OCI-LY1 (cell line): ENCODE data around the gene SERPINA9.
"Not testable (repeated sequence)": the region's sequence is repeated elsewhere in the genome, so short reads cannot be mapped to it uniquely, and the experiment has no call there.

ENCODE experiments used
- H2AFZ ChIP-seq: fragments of 200-600 bp; sonication (generic), shearing (Covaris generic); 2 replicates; pipeline ENCODE4 v1.6.0; 2014; ENCODE audit warnings: antibody characterized with exemption, mild to moderate bottlenecking, low read length
- H3F3A ChIP-seq: fragments of 200-600 bp; sonication (generic), shearing (Covaris generic); 2 replicates; pipeline ENCODE4 v1.6.0; 2014; ENCODE audit warnings: mild to moderate bottlenecking, antibody characterized with exemption, low read length, moderate library complexity; ENCODE audit not compliant: insufficient read depth
- H3K27ac ChIP-seq: fragments of 200-600 bp; sonication (generic); 2 replicates; pipeline ENCODE4 v1.5.1; 2014; ENCODE audit warnings: low read length, mixed run types, mild to moderate bottlenecking, low read depth; ENCODE audit not compliant: poor library complexity, severe bottlenecking
- H3K27me3 ChIP-seq: fragments of 200-600 bp; sonication (generic); 2 replicates; pipeline ENCODE4 v1.6.0; 2014; ENCODE audit warnings: antibody characterized with exemption, mild to moderate bottlenecking, low read length, moderate library complexity; ENCODE audit not compliant: insufficient read depth
- H3K36me3 ChIP-seq: fragments of 200-600 bp; sonication (generic); 2 replicates; pipeline ENCODE4 v1.6.1; 2014; ENCODE audit warnings: mild to moderate bottlenecking, antibody characterized with exemption, low read length, moderate library complexity, mixed read lengths; ENCODE audit not compliant: insufficient read depth
- H3K4me1 ChIP-seq: fragments of 200-600 bp; sonication (generic); 2 replicates; pipeline ENCODE4 v1.5.1; 2014; ENCODE audit warnings: mild to moderate bottlenecking, low read length, moderate library complexity; ENCODE audit not compliant: insufficient read depth, severe bottlenecking
- H3K4me2 ChIP-seq: fragments of 200-600 bp; sonication (generic), shearing (Covaris generic); 2 replicates; pipeline ENCODE4 v1.6.1; 2014; ENCODE audit warnings: low read length
- H3K4me3 ChIP-seq: fragments of 200-600 bp; sonication (generic); 2 replicates; pipeline ENCODE4 v1.5.1; 2014; ENCODE audit warnings: low read length, low read depth, mild to moderate bottlenecking, mixed read lengths; ENCODE audit not compliant: poor library complexity, severe bottlenecking
- H3K79me2 ChIP-seq: fragments of 200-600 bp; shearing (Covaris generic); 2 replicates; pipeline ENCODE4 v1.6.1; 2016; ENCODE audit warnings: mixed run types, low read length, mixed read lengths; ENCODE audit not compliant: insufficient read depth
- H3K9ac ChIP-seq: fragments of 200-600 bp; sonication (generic), shearing (Covaris generic); 2 replicates; pipeline ENCODE4 v1.6.1; 2014; ENCODE audit warnings: mild to moderate bottlenecking, low read length, mixed read lengths
- H3K9me2 ChIP-seq: fragments of 200-600 bp; sonication (generic), shearing (Covaris generic); 2 replicates; pipeline ENCODE4 v1.6.1; 2014; ENCODE audit warnings: low read depth, mild to moderate bottlenecking, low read length, mixed read lengths
- H3K9me3 ChIP-seq: fragments of 200-600 bp; shearing (Covaris generic); 2 replicates; pipeline ENCODE4 v1.6.1; 2014; ENCODE audit warnings: low read length, mixed read lengths
- H4K20me1 ChIP-seq: fragments of 200-600 bp; sonication (generic), shearing (Covaris generic); 2 replicates; pipeline ENCODE4 v1.6.0; 2016; ENCODE audit warnings: mild to moderate bottlenecking, low read length; ENCODE audit not compliant: insufficient read depth
- EZH2 ChIP-seq: fragments of 200-600 bp; sonication (generic), shearing (Covaris generic); IDR thresholded peaks from 2 replicates; pipeline ENCODE4 v1.8.0; 2017; ENCODE audit warnings: borderline replicate concordance, mixed run types, mild to moderate bottlenecking, antibody characterized with exemption, low read length, moderate library complexity, mixed read lengths
- TF ChIP-seq, protein P1 (sequence below): fragments of 200-600 bp; sonication (generic), shearing (Covaris generic); IDR thresholded peaks from 2 replicates; pipeline ENCODE4 v1.5.1; 2017; ENCODE audit warnings: mild to moderate bottlenecking, antibody characterized with exemption, low read length, moderate library complexity, mixed read lengths

Gene SERPINA9

DNA sequence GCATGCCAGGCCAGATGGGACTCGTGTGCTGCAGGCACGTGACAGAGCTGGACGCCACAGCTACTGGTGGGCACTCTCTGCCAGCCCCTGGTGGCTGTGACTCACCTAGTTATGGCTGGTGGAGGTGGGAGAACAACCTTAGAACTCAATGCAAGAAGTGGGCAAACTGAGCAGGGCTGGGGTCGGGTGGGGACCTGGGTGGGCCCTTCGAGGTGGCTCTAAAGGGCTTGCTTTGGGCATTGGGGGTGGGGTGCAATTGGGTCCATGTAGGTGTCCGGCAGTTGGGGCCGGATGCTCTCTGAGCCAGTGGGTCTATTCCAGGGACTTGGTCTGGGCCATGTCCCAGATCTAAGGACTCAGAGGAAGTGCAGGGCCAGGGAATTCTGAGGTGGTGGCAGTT is 38.4 kb upstream of the SERPINA9 start:
- TF ChIP-seq, protein P1, sequence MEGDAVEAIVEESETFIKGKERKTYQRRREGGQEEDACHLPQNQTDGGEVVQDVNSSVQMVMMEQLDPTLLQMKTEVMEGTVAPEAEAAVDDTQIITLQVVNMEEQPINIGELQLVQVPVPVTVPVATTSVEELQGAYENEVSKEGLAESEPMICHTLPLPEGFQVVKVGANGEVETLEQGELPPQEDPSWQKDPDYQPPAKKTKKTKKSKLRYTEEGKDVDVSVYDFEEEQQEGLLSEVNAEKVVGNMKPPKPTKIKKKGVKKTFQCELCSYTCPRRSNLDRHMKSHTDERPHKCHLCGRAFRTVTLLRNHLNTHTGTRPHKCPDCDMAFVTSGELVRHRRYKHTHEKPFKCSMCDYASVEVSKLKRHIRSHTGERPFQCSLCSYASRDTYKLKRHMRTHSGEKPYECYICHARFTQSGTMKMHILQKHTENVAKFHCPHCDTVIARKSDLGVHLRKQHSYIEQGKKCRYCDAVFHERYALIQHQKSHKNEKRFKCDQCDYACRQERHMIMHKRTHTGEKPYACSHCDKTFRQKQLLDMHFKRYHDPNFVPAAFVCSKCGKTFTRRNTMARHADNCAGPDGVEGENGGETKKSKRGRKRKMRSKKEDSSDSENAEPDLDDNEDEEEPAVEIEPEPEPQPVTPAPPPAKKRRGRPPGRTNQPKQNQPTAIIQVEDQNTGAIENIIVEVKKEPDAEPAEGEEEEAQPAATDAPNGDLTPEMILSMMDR, result no peak
- no peak for TF ChIP-seq EZH2
- no peak overlapping the region for H3K4me3 ChIP-seq
- no peak overlapping the region for H3K9ac ChIP-seq
- H3K79me2 ChIP-seq, result no peaks in the 10 kb centered on the region
- no peaks in the 10 kb centered on the region for H3K9me2 ChIP-seq
- H2AFZ ChIP-seq, result no peak overlapping the region
- no peaks in the 10 kb centered on the region for H4K20me1 ChIP-seq
- H3K4me1 ChIP-seq, result no peaks in the 10 kb centered on the region
- H3K36me3 ChIP-seq, result no peaks in the 10 kb centered on the region
- H3K4me2 ChIP-seq, result no peak overlapping the region
- no peaks in the 10 kb centered on the region for H3F3A ChIP-seq
- no peak overlapping the region for H3K27ac ChIP-seq
- peaks cover 6% of the 10 kb centered on the region; the same call in 1 of the 2 replicates for H3K27me3 ChIP-seq
- no peaks in the 10 kb centered on the region for H3K9me3 ChIP-seq

DNA sequence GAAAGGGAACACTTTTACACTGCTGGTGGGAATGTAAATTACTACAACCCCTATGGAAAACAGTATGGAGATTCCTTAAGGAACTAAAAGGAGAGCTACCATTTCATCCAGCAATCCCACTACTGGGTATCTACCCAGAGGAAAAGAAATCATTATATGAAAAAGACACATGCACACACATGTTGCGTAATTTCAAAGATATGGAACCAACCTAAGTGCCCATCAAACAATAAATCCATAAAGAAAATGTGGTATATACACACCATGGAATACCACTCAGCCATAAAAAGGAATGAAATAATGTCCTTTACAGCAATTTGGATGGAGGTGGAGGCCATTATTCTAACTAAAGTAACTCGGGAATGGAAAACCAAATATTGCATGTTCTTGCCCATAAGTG is 34.5 kb upstream of the SERPINA9 start:
- H3F3A ChIP-seq, H3K9me2 ChIP-seq, H3K4me1 ChIP-seq, H3K79me2 ChIP-seq, H3K27ac ChIP-seq, H3K36me3 ChIP-seq, H3K4me2 ChIP-seq, H3K9ac ChIP-seq, H3K27me3 ChIP-seq, H3K9me3 ChIP-seq, H4K20me1 ChIP-seq, H3K4me3 ChIP-seq, H2AFZ ChIP-seq: not testable (repeated sequence)

DNA sequence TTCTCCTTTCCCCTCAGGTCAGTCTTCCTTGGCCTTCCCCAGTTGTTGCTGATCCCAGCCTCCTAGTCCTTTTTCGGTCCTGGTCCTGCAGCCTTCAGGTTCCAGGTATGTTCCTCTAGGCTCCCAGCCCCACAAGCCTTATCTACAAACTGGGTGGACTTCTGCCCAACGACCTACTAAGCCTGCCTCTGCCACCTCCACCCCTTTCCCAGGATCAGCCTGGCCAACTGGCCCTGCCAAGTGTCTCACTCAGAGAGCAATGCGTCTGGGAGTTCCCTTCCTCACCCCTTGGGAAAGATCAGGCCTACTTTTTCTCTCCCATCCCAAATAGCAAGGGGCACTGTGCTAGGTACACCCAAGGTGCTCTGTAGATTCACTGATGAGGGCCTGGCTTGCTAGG is 33.4 kb upstream of the SERPINA9 start, which contains the start of gene SERPINA12:
Gene SERPINA12, minus strand, starts transcription at position 114 of the 400 bp plus-strand sequence. CDS start 11,072 bp downstream, outside the sequence.
- Histone ChIP-seq H3K4me2 (no peak within 1 kb of the TSS), H3K4me3 (no peak within 1 kb of the TSS)

DNA sequence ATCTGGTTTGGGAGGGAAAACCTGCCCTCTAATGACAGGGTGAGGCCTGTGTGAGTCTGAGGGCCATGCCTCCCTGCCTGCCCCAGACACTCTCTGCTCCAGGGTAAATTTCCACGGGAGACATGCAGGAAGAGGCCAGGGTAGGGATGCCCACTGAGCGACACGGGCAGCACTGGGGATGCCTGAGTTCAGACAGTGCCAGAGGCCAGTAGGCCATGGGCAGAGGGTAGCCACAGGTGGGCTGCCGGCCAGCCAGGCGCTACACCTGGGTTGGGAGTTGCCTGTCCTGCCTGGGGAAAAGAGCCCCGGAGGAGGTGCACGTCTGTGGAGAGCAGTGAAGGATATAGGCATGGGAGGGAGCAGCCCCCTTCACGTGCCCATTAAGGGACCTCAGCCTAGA is 29.6 kb upstream of the SERPINA9 start:
- Histone ChIP-seq H3K36me3 (no peaks in the 10 kb centered on the region), H3K4me2 (no peak overlapping the region), H4K20me1 (no peaks in the 10 kb centered on the region), H3K79me2 (no peaks in the 10 kb centered on the region), H3K4me1 (no peaks in the 10 kb centered on the region), H2AFZ (no peak overlapping the region), H3K27me3 (no peaks in the 10 kb centered on the region), H3K4me3 (no peak overlapping the region), H3K9me2 (no peaks in the 10 kb centered on the region), H3F3A (no peaks in the 10 kb centered on the region), H3K27ac (no peak overlapping the region), H3K9me3 (no peaks in the 10 kb centered on the region), H3K9ac (no peak overlapping the region)
- TF ChIP-seq, protein P1, result no peak
- TF ChIP-seq EZH2, result no peak

More for the DNA sequence above, 33.4 kb upstream of the SERPINA9 start, which contains the start of gene SERPINA12:
- H3K79me2 ChIP-seq, result no peaks in the 10 kb centered on the region
- H3K27me3 ChIP-seq, result no peaks in the 10 kb centered on the region
- no peaks in the 10 kb centered on the region for H3K9me2 ChIP-seq
- H3K36me3 ChIP-seq, result no peaks in the 10 kb centered on the region
- no peaks in the 10 kb centered on the region for H3K4me1 ChIP-seq
- TF ChIP-seq, protein P1, result no peak
- TF ChIP-seq EZH2, result no peak
- no peaks in the 10 kb centered on the region for H3F3A ChIP-seq
- H3K9me3 ChIP-seq, result no peaks in the 10 kb centered on the region
- H2AFZ ChIP-seq, result no peak within 1 kb of the TSS
- H4K20me1 ChIP-seq, result no peaks in the 10 kb centered on the region
- no peak within 1 kb of the TSS for H3K27ac ChIP-seq
- no peak within 1 kb of the TSS for H3K9ac ChIP-seq
